ENCODE measurements around the gene PDZK1IP1.
A peak's percentile ranks its signal among the peaks of the same experiment; 100 is the strongest.

The PDZK1IP1 gene

DNA sequence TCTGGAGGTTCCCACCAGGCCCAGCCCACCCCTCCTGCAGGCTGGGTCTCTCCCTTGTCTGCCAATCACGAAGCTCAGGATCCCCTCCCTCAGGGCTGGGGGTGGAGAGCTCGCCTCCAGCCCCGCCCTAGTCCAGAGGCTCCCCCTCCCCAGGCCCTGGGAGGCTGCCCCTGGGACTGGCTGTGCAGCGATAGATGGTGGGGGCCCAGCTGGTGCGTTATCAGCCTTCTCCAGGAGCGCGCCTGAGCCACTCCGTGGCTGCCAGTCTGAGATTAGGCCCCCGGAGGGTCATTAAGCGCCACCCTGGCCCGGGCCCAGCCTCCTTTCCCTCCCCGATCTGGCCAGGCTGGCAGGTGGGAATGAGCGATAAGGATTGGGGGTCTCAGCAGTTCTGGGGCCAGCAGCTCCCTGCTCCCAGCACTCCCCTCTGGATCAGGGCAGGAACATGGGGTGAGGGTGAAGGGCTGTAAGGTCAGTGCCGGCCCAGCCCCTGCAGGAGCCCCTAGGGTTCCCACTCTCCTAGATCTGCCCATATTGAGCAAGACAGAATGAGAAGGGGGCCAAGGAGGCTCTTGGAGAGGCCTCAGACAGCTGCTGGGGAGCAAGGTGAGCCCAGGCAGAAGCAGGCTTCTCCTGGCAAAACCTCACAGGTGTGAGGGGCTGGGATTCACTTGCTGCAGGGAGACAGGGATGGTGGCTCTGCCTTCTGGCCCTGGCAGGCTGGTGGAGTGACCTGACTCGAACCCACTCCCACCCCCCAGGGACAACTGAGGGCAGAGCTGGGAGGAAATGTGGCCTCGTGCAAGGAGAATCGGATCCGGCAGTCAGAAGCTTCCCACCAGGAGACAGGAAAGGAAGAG, 8.5 kb downstream of the PDZK1IP1 start:
- H3K4me3 ChIP-seq (ENCODE audit: low read depth, low read length), result no peak overlapping the region
- TF ChIP-seq, protein P1, sequence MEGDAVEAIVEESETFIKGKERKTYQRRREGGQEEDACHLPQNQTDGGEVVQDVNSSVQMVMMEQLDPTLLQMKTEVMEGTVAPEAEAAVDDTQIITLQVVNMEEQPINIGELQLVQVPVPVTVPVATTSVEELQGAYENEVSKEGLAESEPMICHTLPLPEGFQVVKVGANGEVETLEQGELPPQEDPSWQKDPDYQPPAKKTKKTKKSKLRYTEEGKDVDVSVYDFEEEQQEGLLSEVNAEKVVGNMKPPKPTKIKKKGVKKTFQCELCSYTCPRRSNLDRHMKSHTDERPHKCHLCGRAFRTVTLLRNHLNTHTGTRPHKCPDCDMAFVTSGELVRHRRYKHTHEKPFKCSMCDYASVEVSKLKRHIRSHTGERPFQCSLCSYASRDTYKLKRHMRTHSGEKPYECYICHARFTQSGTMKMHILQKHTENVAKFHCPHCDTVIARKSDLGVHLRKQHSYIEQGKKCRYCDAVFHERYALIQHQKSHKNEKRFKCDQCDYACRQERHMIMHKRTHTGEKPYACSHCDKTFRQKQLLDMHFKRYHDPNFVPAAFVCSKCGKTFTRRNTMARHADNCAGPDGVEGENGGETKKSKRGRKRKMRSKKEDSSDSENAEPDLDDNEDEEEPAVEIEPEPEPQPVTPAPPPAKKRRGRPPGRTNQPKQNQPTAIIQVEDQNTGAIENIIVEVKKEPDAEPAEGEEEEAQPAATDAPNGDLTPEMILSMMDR (IDR thresholded peaks at IDR 0.05; ENCODE audit: low read depth, low read length), result no peak
- in situ Hi-C loops (cut with HindIII; ENCODE audit: low sequenced_read_pairs), result no loop called here
- DNase-seq (ENCODE audit: low read depth, low spot score), result no peak

DNA sequence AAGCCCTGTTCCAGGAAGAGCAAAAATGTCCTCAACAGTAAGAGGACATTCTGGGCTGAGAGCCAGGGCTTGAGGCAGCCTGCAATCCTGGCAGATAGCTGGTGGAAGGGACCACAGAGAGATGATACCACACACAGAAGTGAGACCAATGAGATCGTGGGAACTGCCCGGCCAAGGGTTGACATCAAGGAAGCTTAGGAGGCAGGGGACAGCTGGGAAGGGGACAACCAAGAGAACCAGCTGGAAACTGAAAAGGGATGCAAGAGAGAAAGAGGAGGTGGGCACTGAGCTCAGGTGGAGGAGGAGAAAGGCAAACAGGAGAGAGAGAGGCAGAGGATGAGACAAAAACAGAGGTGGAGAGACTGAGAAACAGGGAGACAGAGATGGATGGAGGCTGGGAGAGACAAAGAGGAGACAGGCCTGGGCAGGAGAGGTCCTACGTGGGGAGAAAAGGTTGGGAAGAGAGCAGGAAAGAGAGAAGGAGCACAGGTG, 9.2 kb downstream of the PDZK1IP1 start:
- no peak overlapping the region for H3K4me3 ChIP-seq (ENCODE audit: low read depth, low read length)
- TF ChIP-seq, protein P1 (IDR thresholded peaks at IDR 0.05; ENCODE audit: low read depth, low read length), result no peak
- DNase-seq (ENCODE audit: low read depth, low spot score), result no peak
- in situ Hi-C loops (cut with HindIII; ENCODE audit: low sequenced_read_pairs), result no loop called here

DNA sequence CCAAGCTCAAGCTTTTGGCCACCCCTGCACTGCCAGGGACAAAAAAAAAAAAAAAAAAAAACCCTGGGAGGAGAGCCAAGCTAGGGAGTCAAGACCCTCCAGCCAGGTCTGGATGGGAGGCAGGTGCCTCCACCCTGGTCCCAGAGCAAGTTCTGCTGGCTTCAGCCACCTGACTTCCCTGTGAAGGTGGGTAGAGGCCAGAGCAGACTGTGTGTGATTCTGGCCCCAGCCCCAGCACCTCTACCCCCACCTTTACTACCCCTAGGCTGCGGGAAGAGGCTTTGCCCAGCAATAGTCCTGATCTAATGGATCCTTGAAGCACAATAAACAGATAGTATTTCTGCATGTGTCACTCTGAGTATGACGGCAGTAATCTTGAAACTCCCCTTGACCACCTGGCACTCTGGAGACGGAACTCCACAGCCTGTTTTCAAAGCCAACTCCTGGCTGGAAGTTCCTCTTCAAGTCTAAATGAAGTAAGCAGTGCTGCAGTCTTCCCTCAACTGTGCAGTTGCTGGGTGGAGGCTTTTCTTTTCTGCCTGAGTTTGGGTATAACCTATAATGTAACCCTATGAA, 9.8 kb downstream of the PDZK1IP1 start:
- in situ Hi-C loops (cut with HindIII; ENCODE audit: low sequenced_read_pairs), result no loop called here
- no peak overlapping the region for H3K4me3 ChIP-seq (ENCODE audit: low read depth, low read length)
- no peak for DNase-seq (ENCODE audit: low read depth, low spot score)
- TF ChIP-seq, protein P1 (IDR thresholded peaks at IDR 0.05; ENCODE audit: low read depth, low read length), result no peak

DNA sequence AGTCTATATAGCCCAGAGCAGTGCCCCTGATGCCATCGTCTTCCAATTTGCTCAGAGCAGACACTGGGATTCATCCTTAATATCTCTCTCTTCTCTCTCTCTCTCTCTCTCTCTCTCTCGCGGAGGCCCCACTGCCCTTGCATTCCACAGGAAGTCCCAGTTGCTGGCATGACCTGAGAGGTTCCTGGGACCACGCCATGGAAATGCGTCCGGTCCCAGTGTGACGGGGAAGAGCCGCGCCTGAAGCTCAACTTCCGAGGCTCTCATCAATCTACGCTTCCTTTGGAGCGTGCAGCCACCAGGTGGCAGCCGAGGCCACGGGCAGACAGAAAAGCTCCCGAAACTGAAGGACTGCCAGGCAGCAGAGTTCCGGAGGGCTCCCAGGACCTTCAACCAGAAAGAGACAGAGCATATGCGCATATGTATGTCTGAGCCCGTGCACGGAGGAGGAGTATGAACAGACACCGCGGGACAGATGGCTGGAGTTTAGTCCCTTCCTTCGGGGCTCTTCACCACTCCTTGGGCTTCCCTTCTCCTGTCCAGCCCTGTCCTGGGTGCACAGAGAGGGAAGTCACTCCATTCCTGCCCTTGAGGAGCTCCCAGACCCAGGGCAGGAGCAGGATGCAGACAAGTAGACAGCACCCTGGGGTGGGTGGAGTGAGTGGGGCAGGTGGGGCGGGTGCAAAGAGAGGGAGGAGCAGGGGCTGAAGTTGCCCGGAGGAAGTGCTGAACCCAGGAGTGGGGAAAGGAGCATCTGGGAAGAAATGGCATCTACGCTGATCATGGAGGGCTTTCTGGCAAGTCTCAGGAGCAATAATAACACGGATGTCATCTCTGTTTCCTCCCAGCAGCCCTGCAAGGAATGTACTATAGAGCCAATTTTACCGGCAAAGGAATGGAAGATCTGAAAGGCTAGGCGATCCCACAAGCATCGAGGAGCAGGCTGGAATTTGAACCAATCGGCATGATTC, 10.5 kb downstream of the PDZK1IP1 start:
- peak overlapping the region; percentile 35 for H3K4me3 ChIP-seq (ENCODE audit: low read depth, low read length)
- TF ChIP-seq, protein P1 (IDR thresholded peaks at IDR 0.05; ENCODE audit: low read depth, low read length), result peak; percentile 98
- in situ Hi-C loops (cut with HindIII; ENCODE audit: low sequenced_read_pairs), result no loop called here

DNA sequence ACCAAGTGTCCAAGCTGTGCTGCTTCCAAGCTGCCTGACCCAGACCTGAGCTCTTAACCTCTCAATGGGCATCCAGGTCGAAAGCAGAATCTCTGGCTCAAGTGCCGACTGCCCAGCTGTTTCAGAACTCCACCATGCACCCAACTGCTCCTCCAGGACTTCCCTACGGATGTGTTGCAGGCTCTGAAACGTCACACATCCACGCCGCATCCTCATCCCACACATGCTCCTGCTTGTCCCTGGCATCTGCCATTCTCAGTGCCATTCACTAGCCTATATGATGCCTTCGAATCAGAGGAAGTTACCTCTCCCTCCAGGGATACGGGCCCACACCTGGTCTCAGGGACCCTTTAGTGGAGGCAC, 11.2 kb downstream of the PDZK1IP1 start:
- in situ Hi-C loops (cut with HindIII; ENCODE audit: low sequenced_read_pairs), result no loop called here

More for the DNA sequence above, 10.5 kb downstream of the PDZK1IP1 start:
- DNase-seq (ENCODE audit: low read depth, low spot score), result peak; percentile 93

More for the DNA sequence above, 11.2 kb downstream of the PDZK1IP1 start:
- DNase-seq (ENCODE audit: low read depth, low spot score), result no peak
- H3K4me3 ChIP-seq (ENCODE audit: low read depth, low read length), result peak overlapping the region; percentile 35
- TF ChIP-seq, protein P1 (IDR thresholded peaks at IDR 0.05; ENCODE audit: low read depth, low read length), result no peak
